GM19193 (cell line): Measurements from ENCODE around the gene EIF4A3.

Source experiments
- POLR2A ChIP-seq: IDR thresholded peaks from 4 replicates; pipeline ENCODE4 v1.6.1; 2011; ENCODE audit not compliant: insufficient read depth, insufficient read length; ENCODE audit errors: extremely low read depth

EIF4A3 gene

DNA sequence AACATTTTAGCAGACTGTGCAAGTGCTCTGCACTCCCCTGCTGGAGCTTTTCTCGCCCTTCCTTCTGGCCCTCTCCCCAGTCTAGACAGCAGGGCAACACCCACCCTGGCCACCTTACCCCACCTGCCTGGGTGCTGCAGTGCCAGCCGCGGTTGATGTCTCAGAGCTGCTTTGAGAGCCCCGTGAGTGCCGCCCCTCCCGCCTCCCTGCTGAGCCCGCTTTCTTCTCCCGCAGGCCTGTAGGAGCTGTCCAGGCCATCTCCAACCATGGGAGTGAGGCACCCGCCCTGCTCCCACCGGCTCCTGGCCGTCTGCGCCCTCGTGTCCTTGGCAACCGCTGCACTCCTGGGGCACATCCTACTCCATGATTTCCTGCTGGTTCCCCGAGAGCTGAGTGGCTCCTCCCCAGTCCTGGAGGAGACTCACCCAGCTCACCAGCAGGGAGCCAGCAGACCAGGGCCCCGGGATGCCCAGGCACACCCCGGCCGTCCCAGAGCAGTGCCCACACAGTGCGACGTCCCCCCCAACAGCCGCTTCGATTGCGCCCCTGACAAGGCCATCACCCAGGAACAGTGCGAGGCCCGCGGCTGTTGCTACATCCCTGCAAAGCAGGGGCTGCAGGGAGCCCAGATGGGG is 42.5 kb downstream of the EIF4A3 start:
- TF ChIP-seq POLR2A = no peak

DNA sequence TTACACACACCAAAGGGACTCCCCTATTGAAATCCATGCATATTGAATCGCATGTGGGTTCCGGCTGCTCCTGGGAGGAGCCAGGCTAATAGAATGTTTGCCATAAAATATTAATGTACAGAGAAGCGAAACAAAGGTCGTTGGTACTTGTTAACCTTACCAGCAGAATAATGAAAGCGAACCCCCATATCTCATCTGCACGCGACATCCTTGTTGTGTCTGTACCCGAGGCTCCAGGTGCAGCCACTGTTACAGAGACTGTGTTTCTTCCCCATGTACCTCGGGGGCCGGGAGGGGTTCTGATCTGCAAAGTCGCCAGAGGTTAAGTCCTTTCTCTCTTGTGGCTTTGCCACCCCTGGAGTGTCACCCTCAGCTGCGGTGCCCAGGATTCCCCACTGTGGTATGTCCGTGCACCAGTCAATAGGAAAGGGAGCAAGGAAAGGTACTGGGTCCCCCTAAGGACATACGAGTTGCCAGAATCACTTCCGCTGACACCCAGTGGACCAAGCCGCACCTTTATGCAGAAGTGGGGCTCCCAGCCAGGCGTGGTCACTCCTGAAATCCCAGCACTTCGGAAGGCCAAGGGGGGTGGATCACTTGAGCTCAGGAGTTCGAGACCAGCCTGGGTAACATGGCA is 43.4 kb downstream of the EIF4A3 start:
- no peak for TF ChIP-seq POLR2A

DNA sequence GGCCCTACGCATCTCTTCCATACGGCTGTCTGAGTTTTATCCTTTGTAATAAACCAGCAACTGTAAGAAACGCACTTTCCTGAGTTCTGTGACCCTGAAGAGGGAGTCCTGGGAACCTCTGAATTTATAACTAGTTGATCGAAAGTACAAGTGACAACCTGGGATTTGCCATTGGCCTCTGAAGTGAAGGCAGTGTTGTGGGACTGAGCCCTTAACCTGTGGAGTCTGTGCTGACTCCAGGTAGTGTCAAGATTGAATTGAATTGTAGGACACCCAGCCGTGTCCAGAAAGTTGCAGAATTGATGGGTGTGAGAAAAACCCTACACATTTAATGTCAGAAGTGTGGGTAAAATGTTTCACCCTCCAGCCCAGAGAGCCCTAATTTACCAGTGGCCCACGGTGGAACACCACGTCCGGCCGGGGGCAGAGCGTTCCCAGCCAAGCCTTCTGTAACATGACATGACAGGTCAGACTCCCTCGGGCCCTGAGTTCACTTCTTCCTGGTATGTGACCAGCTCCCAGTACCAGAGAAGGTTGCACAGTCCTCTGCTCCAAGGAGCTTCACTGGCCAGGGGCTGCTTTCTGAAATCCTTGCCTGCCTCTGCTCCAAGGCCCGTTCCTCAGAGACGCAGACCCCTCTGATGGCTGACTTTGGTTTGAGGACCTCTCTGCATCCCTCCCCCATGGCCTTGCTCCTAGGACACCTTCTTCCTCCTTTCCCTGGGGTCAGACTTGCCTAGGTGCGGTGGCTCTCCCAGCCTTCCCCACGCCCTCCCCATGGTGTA is 44.1 kb downstream of the EIF4A3 start:
- TF ChIP-seq POLR2A = no peak

- TF ChIP-seq POLR2A = no peak
Measured at GRCh38 chr17:80101946-80102663, 44.8 kb downstream of the EIF4A3 start.

- TF ChIP-seq POLR2A = peak; percentile 68
Measured at GRCh38 chr17:80101011-80101945, 45.6 kb downstream of the EIF4A3 start, which contains the start of gene GAA. TSS of gene GAA (plus strand) at chr17:80101581. CDS start at chr17:80104587, 3,006 bp downstream.

- TF ChIP-seq POLR2A = no peak
Measured at GRCh38 chr17:80100035-80100323, 46.9 kb downstream of the EIF4A3 start.

DNA sequence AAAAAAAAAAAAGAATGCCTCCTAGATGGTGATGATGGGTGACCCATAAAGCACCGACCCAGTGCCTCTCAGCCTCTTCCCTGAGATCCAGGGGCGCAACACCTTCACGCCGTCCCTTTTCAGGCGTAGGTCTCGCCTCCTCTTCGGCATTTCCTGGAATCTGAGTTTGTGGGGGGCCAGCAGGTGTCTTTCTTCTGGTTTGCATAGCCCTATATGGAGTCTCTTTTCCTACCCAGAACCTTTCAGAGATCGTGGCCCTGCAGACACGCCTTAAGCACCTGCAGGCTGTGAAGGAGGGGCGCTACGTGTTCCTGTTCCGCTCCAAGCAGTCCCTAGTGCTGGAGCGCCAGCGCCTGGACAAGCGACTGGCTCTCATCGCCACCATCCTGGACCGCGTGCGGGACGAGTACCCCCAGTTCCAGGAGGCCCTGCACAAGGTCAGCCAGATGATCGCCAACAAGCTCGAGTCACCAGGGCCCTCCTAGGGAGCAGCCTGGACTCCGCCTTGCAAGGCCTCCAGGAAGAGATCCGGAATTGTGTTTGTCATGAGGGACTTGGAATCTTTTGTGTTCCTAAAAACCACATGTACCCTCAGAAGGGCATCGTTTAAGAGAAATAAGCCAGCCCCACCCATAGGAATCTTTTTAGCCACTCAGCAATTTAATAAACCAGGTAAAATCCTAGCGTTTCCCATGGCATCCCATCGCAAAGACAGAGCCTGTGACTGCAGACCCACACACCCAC is 47.5 kb downstream of the EIF4A3 start:
- TF ChIP-seq POLR2A = no peak

- TF ChIP-seq POLR2A = no peak
Measured at GRCh38 chr17:80097844-80098691, 48.9 kb downstream of the EIF4A3 start.

GRCh38 chr17:80097127-80097621 is 49.8 kb downstream of the EIF4A3 start:
- TF ChIP-seq POLR2A = no peak

DNA sequence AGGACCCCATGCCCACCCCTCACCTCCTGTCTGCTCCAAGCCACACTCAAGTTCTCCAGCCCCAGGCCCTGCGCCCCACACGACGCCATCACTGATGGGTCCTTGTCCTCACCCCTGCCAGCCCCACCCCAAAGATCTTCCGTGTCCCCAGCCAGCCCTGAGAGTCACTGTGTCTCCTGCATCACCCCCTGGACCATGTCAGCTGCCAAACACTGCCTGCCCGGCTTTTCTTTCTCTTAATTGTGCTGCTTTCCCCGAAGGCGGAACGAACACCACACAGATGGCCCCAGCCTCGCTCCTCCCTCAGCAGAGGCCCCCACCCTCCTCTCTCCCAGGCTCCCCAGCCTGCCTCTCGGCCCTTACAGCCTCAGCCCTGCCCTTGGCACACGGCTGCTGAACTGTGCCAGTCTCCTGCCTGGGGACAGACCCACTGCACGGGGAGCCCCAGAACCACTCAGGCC is 50.3 kb downstream of the EIF4A3 start:
- TF ChIP-seq POLR2A = no peak

DNA sequence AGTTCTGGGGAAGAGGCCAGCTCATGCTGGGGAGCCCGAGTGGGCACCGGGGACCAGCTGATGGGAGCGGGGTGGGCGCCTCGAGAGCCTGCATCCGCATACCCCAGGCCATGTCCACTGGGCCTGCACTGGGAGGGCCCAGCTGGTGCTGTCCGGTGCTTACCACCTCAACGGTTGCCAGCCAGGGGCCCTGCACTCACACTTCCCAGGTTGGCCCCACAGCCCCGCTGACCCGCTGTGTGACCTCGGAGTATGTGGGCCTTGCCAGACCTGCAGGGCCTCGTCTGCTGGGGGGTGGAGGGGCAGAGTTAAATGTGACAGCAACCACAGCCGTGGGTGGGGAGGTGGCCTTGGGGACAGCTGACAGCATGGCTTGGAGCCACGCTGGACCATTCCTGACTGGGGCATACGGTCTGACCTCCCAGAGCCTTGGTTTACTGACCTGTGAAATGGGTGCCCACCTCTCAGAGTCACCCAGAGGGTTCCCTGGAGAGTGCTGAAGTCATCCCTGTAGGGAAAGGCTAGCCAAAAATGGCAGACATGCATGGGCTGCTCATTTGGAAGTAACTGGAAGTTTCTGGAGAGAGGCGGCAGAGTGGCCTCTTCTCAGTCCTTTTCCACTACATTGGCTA is 51.0 kb downstream of the EIF4A3 start:
- no peak for TF ChIP-seq POLR2A
